Caco-2 (cell line): ENCODE data around the gene TMEM220. TPM values are rescaled to one million over a fixed set of nuclear protein-coding genes. Genes with fewer than 3 reads are reported as not detected.

Source experiments
- BruUV-seq: library from RNA; stranded (reverse); fragments of 400-500 nt; replicated peaks from 2 replicates; lab custom pipeline; 2021; lab: Mats Ljungman, UMichigan
- CTCF ChIA-PET: fragments of 300-600 bp; sonication (Branson Sonifier 250); formaldehyde crosslinking; loops from one replicate; lab custom pipeline; 2022; ENCODE audit warnings: antibody characterized with exemption; lab: Charles Lee
- POLR2A ChIA-PET: fragments of 300-600 bp; sonication (Branson Sonifier 250); formaldehyde crosslinking; loops from one replicate; lab custom pipeline; 2022; ENCODE audit warnings: antibody characterized with exemption; lab: Charles Lee
- DNase-seq, 2 experiments: peaks; one replicate each; pipeline versions ENCODE4 v3.0.0 to v3.0.0-alpha.2; 2020 to 2022
- H3K27me3 ChIP-seq: replicated peaks from 2 replicates; pipeline ENCODE4 v1.6.0; 2011; ENCODE audit warnings: low read length; ENCODE audit not compliant: control insufficient read depth, insufficient read depth
- H3K36me3 ChIP-seq: 2 replicates; pipeline ENCODE4 v1.5.1; 2011; ENCODE audit warnings: low read length; ENCODE audit not compliant: control insufficient read depth, insufficient read depth
- H3K4me1 ChIP-seq: fragments of 250-450 bp; sonication (Bioruptor Pico); 2 replicates; pipeline ENCODE4 v1.5.1; 2020; ENCODE audit warnings: mild to moderate bottlenecking
- H3K4me3 ChIP-seq: 2 replicates; pipeline ENCODE4 v1.5.1; 2011; ENCODE audit warnings: low read depth, mild to moderate bottlenecking, control low read depth, low read length
- H3K9me3 ChIP-seq: fragments of 250-450 bp; sonication (Bioruptor Pico); 2 replicates; pipeline ENCODE4 v1.5.1; 2020; ENCODE audit warnings: mild to moderate bottlenecking, moderate library complexity
- H3K27ac Mint-ChIP-seq: one replicate; pipeline ENCODE4 v1.8.0; 2022; ENCODE audit warnings: mixed read lengths; ENCODE audit not compliant: unreplicated experiment
- H3K27me3 Mint-ChIP-seq: one replicate; pipeline ENCODE4 v1.8.0; 2022; ENCODE audit warnings: mixed read lengths; ENCODE audit not compliant: insufficient read depth, unreplicated experiment
- H3K36me3 Mint-ChIP-seq: one replicate; pipeline ENCODE4 v1.8.0; 2022; ENCODE audit warnings: mild to moderate bottlenecking, mixed read lengths; ENCODE audit not compliant: insufficient read depth, unreplicated experiment
- H3K4me1 Mint-ChIP-seq: one replicate; pipeline ENCODE4 v1.8.0; 2022; ENCODE audit warnings: low read depth, mixed read lengths; ENCODE audit not compliant: unreplicated experiment
- H3K4me3 Mint-ChIP-seq: one replicate; pipeline ENCODE4 v1.8.0; 2022; ENCODE audit warnings: mild to moderate bottlenecking, moderate library complexity, mixed read lengths; ENCODE audit not compliant: unreplicated experiment
- H3K9me3 Mint-ChIP-seq: one replicate; pipeline ENCODE4 v1.8.0; 2022; ENCODE audit warnings: mixed read lengths; ENCODE audit not compliant: unreplicated experiment
- intact Hi-C: fragments of 100-400 bp; cut with micrococcal nuclease; formaldehyde crosslinking; loops from one replicate; pipeline ENCODE4 v1.10.0; 2022; ENCODE audit not compliant: unreplicated experiment
- total RNA-seq: library from RNA; stranded (reverse); gene quantifications from 2 replicates; pipeline ENCODE4 v1.2.3, GENCODE V29; 2022
- TF ChIP-seq, protein P1 (sequence below), 2 experiments: fragments of 200-600 bp in 1 of 2; IDR thresholded peaks; 1 replicate in 1 of 2; 2 replicates in 1 of 2; pipeline versions ENCODE4 v1.5.1 to v1.8.0; 2011 to 2022; ENCODE audit warnings: antibody characterized with exemption in 1 of 2, control low read depth in 1 of 2, inconsistent platforms in 1 of 2, low read depth in 1 of 2, low read length in 1 of 2, mild to moderate bottlenecking in 1 of 2, moderate library complexity in 1 of 2; ENCODE audit not compliant: insufficient read depth in 1 of 2, severe bottlenecking in 1 of 2, unreplicated experiment in 1 of 2

The TMEM220 gene
- total RNA-seq, 1 experiment from 2014 or later: not detected

DNA sequence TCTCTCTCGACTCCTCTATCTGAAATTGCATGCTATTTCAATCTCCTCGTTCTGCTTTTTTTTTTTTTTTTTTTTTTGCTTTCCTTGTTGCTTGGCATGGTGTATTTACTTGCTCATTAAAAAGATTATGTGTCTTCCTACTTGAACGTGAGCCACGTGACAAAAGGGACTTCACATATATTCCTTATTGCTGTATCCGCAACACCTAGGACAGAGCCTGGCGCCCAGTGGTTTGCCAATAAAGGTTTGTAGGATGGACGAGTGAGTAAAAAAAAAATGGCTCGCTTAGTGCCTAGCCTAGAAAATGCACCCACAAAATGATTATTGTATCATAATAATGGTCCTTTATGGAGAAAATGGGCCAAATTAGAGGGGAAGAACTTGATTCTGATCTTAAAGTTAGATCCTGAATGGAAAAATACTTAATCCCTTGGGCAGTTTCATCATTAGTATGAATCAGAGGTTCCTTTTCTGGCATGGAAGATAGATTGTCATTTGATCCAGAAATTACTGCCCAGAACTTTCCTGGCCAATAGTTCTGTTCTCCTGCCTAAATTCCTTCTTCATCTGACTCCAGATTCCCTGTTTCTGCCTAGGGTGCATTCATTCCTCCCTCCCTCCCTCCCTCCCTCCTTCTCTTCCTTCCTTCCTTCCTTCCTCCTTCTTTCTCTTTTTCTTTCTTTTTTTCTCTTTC, 13.6 kb upstream of the TMEM220 start:
- Mint-ChIP-seq H3K36me3 (peaks cover 6% of the 10 kb centered on the region), H3K4me1 (peaks cover 13% of the 10 kb centered on the region), H3K9me3 (no peaks in the 10 kb centered on the region), H3K4me3 (no peak overlapping the region), H3K27ac (no peak overlapping the region), H3K27me3 (peaks cover 4% of the 10 kb centered on the region)
- TF ChIP-seq, protein P1, sequence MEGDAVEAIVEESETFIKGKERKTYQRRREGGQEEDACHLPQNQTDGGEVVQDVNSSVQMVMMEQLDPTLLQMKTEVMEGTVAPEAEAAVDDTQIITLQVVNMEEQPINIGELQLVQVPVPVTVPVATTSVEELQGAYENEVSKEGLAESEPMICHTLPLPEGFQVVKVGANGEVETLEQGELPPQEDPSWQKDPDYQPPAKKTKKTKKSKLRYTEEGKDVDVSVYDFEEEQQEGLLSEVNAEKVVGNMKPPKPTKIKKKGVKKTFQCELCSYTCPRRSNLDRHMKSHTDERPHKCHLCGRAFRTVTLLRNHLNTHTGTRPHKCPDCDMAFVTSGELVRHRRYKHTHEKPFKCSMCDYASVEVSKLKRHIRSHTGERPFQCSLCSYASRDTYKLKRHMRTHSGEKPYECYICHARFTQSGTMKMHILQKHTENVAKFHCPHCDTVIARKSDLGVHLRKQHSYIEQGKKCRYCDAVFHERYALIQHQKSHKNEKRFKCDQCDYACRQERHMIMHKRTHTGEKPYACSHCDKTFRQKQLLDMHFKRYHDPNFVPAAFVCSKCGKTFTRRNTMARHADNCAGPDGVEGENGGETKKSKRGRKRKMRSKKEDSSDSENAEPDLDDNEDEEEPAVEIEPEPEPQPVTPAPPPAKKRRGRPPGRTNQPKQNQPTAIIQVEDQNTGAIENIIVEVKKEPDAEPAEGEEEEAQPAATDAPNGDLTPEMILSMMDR (IDR thresholded peaks at IDR 0.05; ENCODE audit: insufficient read depth in 1 of 2, low read depth in 1 of 2, low read length in 1 of 2, severe bottlenecking in 1 of 2, unreplicated experiment in 1 of 2): no peak
- no peaks in the 10 kb centered on the region for H3K4me1 ChIP-seq
- CTCF ChIA-PET: no interaction called here
- POLR2A ChIA-PET: no interaction called here
- H3K27me3 ChIP-seq: no peaks in the 10 kb centered on the region
- no peak overlapping the region for H3K4me3 ChIP-seq
- BruUV-seq: no TSS peak
- intact Hi-C loops: no loop called here
- DNase-seq: no peak
- H3K36me3 ChIP-seq: no peaks in the 10 kb centered on the region
- H3K9me3 ChIP-seq: no peaks in the 10 kb centered on the region

- Histone ChIP-seq H3K36me3 (no peaks in the 10 kb centered on the region), H3K4me3 (no peak overlapping the region), H3K27me3 (no peaks in the 10 kb centered on the region), H3K4me1 (no peaks in the 10 kb centered on the region), H3K9me3 (no peaks in the 10 kb centered on the region)
- intact Hi-C loops: no loop called here
- TF ChIP-seq, protein P1 (IDR thresholded peaks at IDR 0.05; ENCODE audit: insufficient read depth in 1 of 2, low read depth in 1 of 2, low read length in 1 of 2, severe bottlenecking in 1 of 2, unreplicated experiment in 1 of 2): no peak
- CTCF ChIA-PET: no interaction called here
- no TSS peak for BruUV-seq
- Mint-ChIP-seq H3K36me3 (peaks cover 6% of the 10 kb centered on the region), H3K9me3 (no peaks in the 10 kb centered on the region), H3K27me3 (peaks cover 2% of the 10 kb centered on the region), H3K4me1 (peaks cover 13% of the 10 kb centered on the region), H3K27ac (no peak overlapping the region), H3K4me3 (no peak overlapping the region)
- DNase-seq: no peak
- POLR2A ChIA-PET: no interaction called here
Measured at GRCh38 chr17:10742431-10742830, 12.6 kb upstream of the TMEM220 start.

GRCh38 chr17:10741416-10742135, 11.8 kb upstream of the TMEM220 start:
- intact Hi-C loops: no loop called here

More at GRCh38 chr17:10741416-10742135, 11.8 kb upstream of the TMEM220 start:
- no peak overlapping the region for H3K4me3 Mint-ChIP-seq
- TF ChIP-seq, protein P1 (IDR thresholded peaks at IDR 0.05; ENCODE audit: insufficient read depth in 1 of 2, low read depth in 1 of 2, low read length in 1 of 2, severe bottlenecking in 1 of 2, unreplicated experiment in 1 of 2): no peak
- POLR2A ChIA-PET: no interaction called here
- no TSS peak for BruUV-seq
- no peak overlapping the region for H3K27ac Mint-ChIP-seq
- CTCF ChIA-PET: no interaction called here
- peaks cover 13% of the 10 kb centered on the region for H3K4me1 Mint-ChIP-seq
- H3K36me3 Mint-ChIP-seq: peaks cover 6% of the 10 kb centered on the region
- Histone ChIP-seq H3K4me3 (no peak overlapping the region), H3K4me1 (no peaks in the 10 kb centered on the region), H3K27me3 (no peaks in the 10 kb centered on the region), H3K9me3 (no peaks in the 10 kb centered on the region), H3K36me3 (no peaks in the 10 kb centered on the region)
- no peak for DNase-seq
- H3K9me3 Mint-ChIP-seq: no peaks in the 10 kb centered on the region
- no peaks in the 10 kb centered on the region for H3K27me3 Mint-ChIP-seq
